MM.1S (cell line): Measurements from ENCODE around the gene PTPN1.

ENCODE experiments used
- DNase-seq: peaks from one replicate; pipeline ENCODE4 v3.0.0-alpha.2; 2015
- H2AFZ ChIP-seq: fragments of 300-600 bp; sonication (generic); 2 replicates; pipeline ENCODE4 v1.6.0; 2016; ENCODE audit warnings: antibody characterized with exemption, low read length
- H3F3A ChIP-seq: fragments of 300-600 bp; sonication (generic); 2 replicates; pipeline ENCODE4 v1.6.1; 2016; ENCODE audit warnings: mild to moderate bottlenecking, antibody characterized with exemption, low read length, moderate library complexity, mixed read lengths; ENCODE audit not compliant: insufficient read depth
- H3K27ac ChIP-seq: fragments of 300-600 bp; sonication (generic); 2 replicates; pipeline ENCODE4 v1.5.1; 2016; ENCODE audit warnings: mild to moderate bottlenecking, low read length
- H3K27me3 ChIP-seq: fragments of 300-600 bp; sonication (generic); replicated peaks from 2 replicates; pipeline ENCODE4 v1.6.0; 2016; ENCODE audit warnings: low read length; ENCODE audit not compliant: insufficient read depth
- H3K36me3 ChIP-seq: fragments of 300-600 bp; sonication (generic); replicated peaks from 2 replicates; pipeline ENCODE4 v1.6.1; 2016; ENCODE audit warnings: mild to moderate bottlenecking, low read length, mixed read lengths; ENCODE audit not compliant: insufficient read depth
- H3K4me1 ChIP-seq: fragments of 300-600 bp; sonication (generic); 2 replicates; pipeline ENCODE4 v1.6.1; 2016; ENCODE audit warnings: low read length, mixed read lengths
- H3K4me2 ChIP-seq: fragments of 300-600 bp; sonication (generic); 2 replicates; pipeline ENCODE4 v1.6.0; 2016; ENCODE audit warnings: low read depth, low read length
- H3K4me3 ChIP-seq: fragments of 300-600 bp; sonication (generic); 2 replicates; pipeline ENCODE4 v1.5.1; 2016; ENCODE audit warnings: low read length, mixed read lengths
- H3K79me2 ChIP-seq: fragments of 300-600 bp; sonication (generic); 2 replicates; pipeline ENCODE4 v1.6.1; 2016; ENCODE audit warnings: mixed run types, low read length, mixed read lengths
- H3K9ac ChIP-seq: fragments of 300-600 bp; sonication (generic); 2 replicates; pipeline ENCODE4 v1.6.1; 2016; ENCODE audit warnings: low read length, mixed read lengths
- H3K9me2 ChIP-seq: fragments of 300-600 bp; sonication (generic); replicated peaks from 2 replicates; pipeline ENCODE4 v1.6.1; 2016; ENCODE audit warnings: mild to moderate bottlenecking, low read length, mixed read lengths; ENCODE audit not compliant: insufficient read depth
- H3K9me3 ChIP-seq: fragments of 300-600 bp; sonication (generic); replicated peaks from 2 replicates; pipeline ENCODE4 v1.6.1; 2016; ENCODE audit warnings: mild to moderate bottlenecking, low read length, mixed read lengths; ENCODE audit not compliant: insufficient read depth
- H4K20me1 ChIP-seq: fragments of 300-600 bp; sonication (generic); 2 replicates; pipeline ENCODE4 v1.6.1; 2016; ENCODE audit warnings: mild to moderate bottlenecking, low read length, moderate library complexity, mixed read lengths; ENCODE audit not compliant: insufficient read depth
- EZH2 ChIP-seq: fragments of 300-600 bp; sonication (generic); optimal IDR thresholded peaks from 2 replicates; pipeline ENCODE3; 2017; ENCODE audit warnings: low read depth, mild to moderate bottlenecking, antibody characterized with exemption, low read length, mixed read lengths
- EZH2phosphoT487 ChIP-seq: fragments of 300-600 bp; sonication (generic); IDR thresholded peaks from 2 replicates; pipeline ENCODE4 v1.6.1; 2018; ENCODE audit warnings: antibody characterized with exemption, low read length
- TF ChIP-seq, protein P1 (sequence below): fragments of 300-600 bp; sonication (generic); IDR thresholded peaks from 2 replicates; pipeline ENCODE4 v1.5.1; 2016; ENCODE audit warnings: antibody characterized with exemption, low read length, mixed read lengths

Gene PTPN1

DNA sequence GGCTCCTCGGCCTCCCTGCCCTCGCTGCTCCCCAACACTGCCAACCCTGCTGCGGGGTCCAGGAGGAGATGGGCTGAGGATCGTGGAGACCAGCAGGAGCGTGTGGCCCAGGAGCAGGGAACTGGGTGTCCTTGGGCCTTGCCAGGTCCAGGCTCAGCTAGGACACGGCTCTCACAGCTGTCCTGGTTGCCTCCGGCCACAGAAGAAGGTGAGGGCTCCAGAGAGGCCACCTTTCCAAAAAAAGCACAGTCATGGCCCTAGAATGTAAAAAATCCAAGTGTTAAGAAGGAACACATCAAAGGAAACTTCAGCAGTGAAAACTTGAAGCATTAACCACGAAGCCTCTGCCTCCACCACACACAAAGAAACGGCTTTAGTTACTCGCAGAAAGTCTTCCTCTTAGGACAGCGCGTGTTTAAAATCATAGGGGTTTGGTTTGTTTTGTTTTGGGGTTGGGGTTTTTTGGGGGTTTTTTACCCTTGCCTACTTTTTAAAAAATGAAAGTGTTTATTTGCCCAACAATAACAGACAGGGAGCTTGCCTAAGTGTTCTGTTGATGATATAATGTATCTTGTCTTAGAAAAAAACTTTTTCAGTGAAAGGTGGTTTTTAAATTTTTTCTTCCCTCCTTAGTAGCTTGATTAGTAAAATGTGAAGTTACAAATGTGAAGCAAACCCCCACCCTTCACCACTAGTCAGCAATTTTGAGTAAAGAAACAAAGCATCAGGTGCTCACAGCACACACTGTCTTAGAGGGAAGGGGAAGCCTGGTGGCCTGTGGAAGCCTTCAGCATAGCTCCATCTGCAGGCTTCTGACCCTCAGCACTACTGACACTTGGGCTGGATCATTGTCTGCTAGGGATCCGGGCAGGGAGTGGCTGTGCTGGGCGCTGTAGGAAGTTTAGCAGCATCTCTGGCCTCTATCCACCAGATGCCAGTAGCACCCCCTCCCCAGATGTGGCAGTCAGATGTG lies 60.0 kb downstream of the PTPN1 start:
- Histone ChIP-seq H3K4me2 (no peak overlapping the region), H3K79me2 (peaks cover 6% of the 10 kb centered on the region; the same call in 1 of the 2 replicates), H3K27me3 (no peaks in the 10 kb centered on the region), H3K4me3 (no peak overlapping the region), H3K9me2 (no peaks in the 10 kb centered on the region), H3K36me3 (no peaks in the 10 kb centered on the region; the same call in 1 of the 2 replicates), H2AFZ (no peak overlapping the region), H3F3A (no peaks in the 10 kb centered on the region), H3K9me3 (no peaks in the 10 kb centered on the region), H3K27ac (no peak overlapping the region), H4K20me1 (no peaks in the 10 kb centered on the region), H3K4me1 (no peaks in the 10 kb centered on the region), H3K9ac (no peak overlapping the region)
- TF ChIP-seq, protein P1, sequence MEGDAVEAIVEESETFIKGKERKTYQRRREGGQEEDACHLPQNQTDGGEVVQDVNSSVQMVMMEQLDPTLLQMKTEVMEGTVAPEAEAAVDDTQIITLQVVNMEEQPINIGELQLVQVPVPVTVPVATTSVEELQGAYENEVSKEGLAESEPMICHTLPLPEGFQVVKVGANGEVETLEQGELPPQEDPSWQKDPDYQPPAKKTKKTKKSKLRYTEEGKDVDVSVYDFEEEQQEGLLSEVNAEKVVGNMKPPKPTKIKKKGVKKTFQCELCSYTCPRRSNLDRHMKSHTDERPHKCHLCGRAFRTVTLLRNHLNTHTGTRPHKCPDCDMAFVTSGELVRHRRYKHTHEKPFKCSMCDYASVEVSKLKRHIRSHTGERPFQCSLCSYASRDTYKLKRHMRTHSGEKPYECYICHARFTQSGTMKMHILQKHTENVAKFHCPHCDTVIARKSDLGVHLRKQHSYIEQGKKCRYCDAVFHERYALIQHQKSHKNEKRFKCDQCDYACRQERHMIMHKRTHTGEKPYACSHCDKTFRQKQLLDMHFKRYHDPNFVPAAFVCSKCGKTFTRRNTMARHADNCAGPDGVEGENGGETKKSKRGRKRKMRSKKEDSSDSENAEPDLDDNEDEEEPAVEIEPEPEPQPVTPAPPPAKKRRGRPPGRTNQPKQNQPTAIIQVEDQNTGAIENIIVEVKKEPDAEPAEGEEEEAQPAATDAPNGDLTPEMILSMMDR: peak; percentile 13; the same call in 1 of the 2 replicates
- no peak for TF ChIP-seq EZH2phosphoT487
- peak; percentile 24 for DNase-seq

- H3K27me3 ChIP-seq: no peaks in the 10 kb centered on the region
- TF ChIP-seq EZH2phosphoT487: no peak
- no peak overlapping the region for H3K27ac ChIP-seq
- H3F3A ChIP-seq: no peaks in the 10 kb centered on the region
- H3K4me1 ChIP-seq: no peaks in the 10 kb centered on the region
- H3K4me2 ChIP-seq: no peak overlapping the region
- no peak overlapping the region for H3K4me3 ChIP-seq
- no peaks in the 10 kb centered on the region; the same call in 1 of the 2 replicates for H3K36me3 ChIP-seq
- H3K9me2 ChIP-seq: no peaks in the 10 kb centered on the region
- H2AFZ ChIP-seq: no peak overlapping the region
- no peaks in the 10 kb centered on the region for H4K20me1 ChIP-seq
- no peak overlapping the region for H3K9ac ChIP-seq
- peaks cover 6% of the 10 kb centered on the region; the same call in 1 of the 2 replicates for H3K79me2 ChIP-seq
- H3K9me3 ChIP-seq: no peaks in the 10 kb centered on the region
- DNase-seq: no peak
These were observed 61.3 kb downstream of the PTPN1 start for GRCh38 chr20:50571466-50571865.

DNA sequence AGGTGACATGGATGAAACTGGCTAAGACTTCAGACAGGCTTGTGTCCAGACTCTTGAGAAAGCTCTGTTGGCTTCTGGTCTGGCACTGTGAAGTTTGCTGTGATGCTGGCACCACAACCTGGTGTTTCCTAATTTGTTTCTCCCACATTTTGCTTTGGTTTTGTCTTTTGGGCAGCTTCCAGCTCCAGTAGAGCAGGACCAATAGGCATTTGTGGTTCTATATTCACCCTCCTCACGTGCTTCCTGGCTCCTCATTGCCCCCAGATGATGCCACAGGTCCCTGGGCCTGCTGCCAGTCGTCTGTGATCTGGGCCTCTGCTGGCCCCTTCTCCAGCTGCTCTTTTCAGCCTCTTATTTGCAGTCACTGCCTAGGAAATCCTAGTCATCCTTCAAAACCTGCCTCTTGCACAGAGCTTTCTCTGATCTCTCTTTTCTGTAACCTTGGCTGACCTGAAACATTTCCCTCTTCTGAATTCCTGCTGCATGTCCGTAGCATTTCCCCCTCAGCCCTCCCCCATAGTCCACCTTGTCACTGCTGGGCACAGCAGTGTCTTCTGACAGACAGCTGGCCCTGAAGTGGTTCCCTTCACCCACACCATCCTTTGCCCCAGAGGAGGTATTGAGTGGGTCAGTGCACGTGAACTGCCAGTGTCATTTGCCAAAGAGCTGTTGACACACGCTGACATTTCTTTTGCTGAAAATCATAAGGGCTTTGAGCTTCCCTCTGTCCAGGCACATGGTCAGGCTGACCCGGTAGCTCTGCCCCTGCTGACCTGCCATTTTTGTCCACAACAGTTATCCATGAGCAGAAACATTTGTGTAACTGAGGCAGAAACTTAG lies 63.0 kb downstream of the PTPN1 start:
- Histone ChIP-seq H3K27me3 (no peaks in the 10 kb centered on the region), H4K20me1 (no peaks in the 10 kb centered on the region), H3K9ac (no peak overlapping the region), H3K36me3 (no peaks in the 10 kb centered on the region; the same call in 1 of the 2 replicates), H3K4me3 (no peak overlapping the region), H3K9me3 (no peaks in the 10 kb centered on the region), H3K79me2 (peaks cover 6% of the 10 kb centered on the region; the same call in 1 of the 2 replicates), H3K4me1 (no peaks in the 10 kb centered on the region), H3K9me2 (no peaks in the 10 kb centered on the region), H3K4me2 (no peak overlapping the region), H3F3A (no peaks in the 10 kb centered on the region), H3K27ac (no peak overlapping the region), H2AFZ (no peak overlapping the region)
- TF ChIP-seq EZH2phosphoT487: no peak
- TF ChIP-seq EZH2: no peak
- TF ChIP-seq, protein P1: no peak
- no peak for DNase-seq
